GM20000 (cell line): ENCODE data around the gene CHD5.

Experiments
- DNase-seq: peaks from one replicate; pipeline ENCODE4 v3.0.0; 2012; ENCODE audit warnings: low spot score
- CTCF ChIP-seq: IDR thresholded peaks from 2 replicates; pipeline ENCODE4 v1.5.1; 2012; ENCODE audit warnings: mild to moderate bottlenecking, control low read depth; ENCODE audit errors: extremely low read depth, missing control alignments

Gene CHD5

DNA sequence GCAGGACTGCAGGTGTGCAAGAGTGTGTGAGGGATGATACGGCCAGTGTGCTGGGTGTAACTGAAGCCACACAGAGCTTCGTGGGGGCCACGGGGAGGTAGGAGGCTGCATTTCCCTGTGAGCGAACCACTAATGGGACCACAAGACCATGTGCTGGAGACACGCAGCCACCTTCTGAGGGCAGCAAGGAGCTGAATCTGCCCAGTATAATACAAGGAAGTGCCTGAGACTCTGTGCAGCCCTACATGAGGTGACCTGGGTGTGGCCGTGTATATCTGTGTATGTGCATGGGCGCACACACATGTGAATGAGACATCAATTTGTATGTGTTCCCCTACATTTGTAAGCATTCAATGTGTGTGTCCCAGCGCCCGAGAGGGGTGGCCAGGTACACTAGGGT is 50.8 kb downstream of the CHD5 start:
- no peak for TF ChIP-seq CTCF
- DNase-seq: no peak

- no peak for TF ChIP-seq CTCF
- no peak for DNase-seq
These were observed 51.6 kb downstream of the CHD5 start for GRCh38 chr1:6128276-6129081.

GRCh38 chr1:6127587-6128163 is 52.4 kb downstream of the CHD5 start:
- TF ChIP-seq CTCF: no peak
- peak; percentile 86 for DNase-seq

- TF ChIP-seq CTCF: no peak
- no peak for DNase-seq
These were observed 53.5 kb downstream of the CHD5 start for GRCh38 chr1:6126521-6127067.

GRCh38 chr1:6126028-6126427 is 54.1 kb downstream of the CHD5 start:
- TF ChIP-seq CTCF: no peak
- no peak for DNase-seq

- TF ChIP-seq CTCF: no peak
- DNase-seq: no peak
These were observed 54.8 kb downstream of the CHD5 start for GRCh38 chr1:6125366-6125765.

DNA sequence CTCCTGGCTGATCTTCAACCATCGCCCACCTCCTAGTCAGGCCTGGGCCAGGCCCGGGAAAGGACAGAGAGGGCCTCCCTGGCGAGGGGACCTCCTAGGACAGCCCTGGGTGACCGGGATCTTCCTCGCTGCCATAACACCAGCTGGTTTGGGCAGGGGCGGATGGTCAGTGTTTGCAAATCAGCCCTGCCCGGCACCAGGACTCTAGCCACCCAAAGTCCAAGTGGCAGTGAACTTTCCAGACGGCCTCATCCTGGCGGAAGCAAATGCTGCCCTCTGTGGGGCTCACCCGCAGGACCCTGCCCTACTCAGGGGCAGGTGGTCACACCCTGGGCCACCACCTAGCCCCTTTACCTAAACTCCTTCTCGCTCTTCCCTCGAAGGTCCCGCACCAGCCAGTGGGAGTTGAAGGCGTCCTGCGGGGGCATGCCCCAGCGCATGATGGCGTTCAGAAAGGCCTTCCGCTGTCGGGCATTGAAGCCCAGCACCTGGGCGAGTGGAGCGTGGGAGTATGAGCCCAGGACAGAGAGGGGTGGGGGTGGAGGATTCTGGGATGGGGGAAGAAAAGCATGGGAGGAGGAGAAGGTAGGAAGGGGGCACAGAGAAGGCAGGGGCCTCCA is 55.3 kb downstream of the CHD5 start:
- TF ChIP-seq CTCF: no peak
- no peak for DNase-seq
